Transverse colon (tissue), 4 donors: Measurements from ENCODE around the gene C1QL2. TPM values are rescaled to one million over a fixed set of nuclear protein-coding genes. Genes with fewer than 3 reads are reported as not detected.

Experiments used
- DNase-seq: peaks from one replicate; pipeline ENCODE4 v3.0.0-alpha.2; 2019
- H3K27ac ChIP-seq, 4 donors: fragments of 200-600 bp; sonication (generic); 2 replicates each; pipeline ENCODE4 v1.5.1; 2016 to 2018; ENCODE audit warnings: inconsistent platforms in 4 of 4
- H3K27me3 ChIP-seq: fragments of 200-600 bp; sonication (generic); 2 replicates; pipeline ENCODE4 v1.5.1; 2017; ENCODE audit warnings: inconsistent platforms
- H3K36me3 ChIP-seq, 4 donors: fragments of 200-600 bp; sonication (generic); 2 replicates each; pipeline ENCODE4 v1.5.1; 2017 to 2019; ENCODE audit warnings: inconsistent platforms in 4 of 4
- H3K4me1 ChIP-seq, 4 donors: fragments of 200-600 bp; sonication (generic); 2 replicates each; pipeline ENCODE4 v1.5.1; 2017 to 2020; ENCODE audit warnings: inconsistent platforms in 4 of 4
- H3K4me3 ChIP-seq, 4 donors: fragments of 200-600 bp; sonication (generic); 1 replicate in 1 of 4; 2 replicates in 3 of 4; pipeline versions ENCODE4 v1.5.1 to v1.6.1; 2017 to 2019; ENCODE audit warnings: inconsistent platforms in 4 of 4
- H3K9me3 ChIP-seq, 2 donors: fragments of 200-600 bp; sonication (generic); 2 replicates each; pipeline ENCODE4 v1.5.1; 2017 to 2019; ENCODE audit warnings: inconsistent platforms in 2 of 2
- EP300 ChIP-seq: sonication (generic); formaldehyde crosslinking; IDR thresholded peaks from one replicate; pipeline ENCODE4 v1.6.1; 2017; ENCODE audit warnings: antibody characterized with exemption, low read depth
- POLR2A ChIP-seq: fragments of 450-650 bp; IDR thresholded peaks from one replicate; pipeline ENCODE4 v1.6.1; 2016; ENCODE audit warnings: antibody characterized with exemption, mild to moderate bottlenecking, moderate library complexity
- POLR2AphosphoS5 ChIP-seq, 3 donors: sonication (generic); formaldehyde crosslinking; IDR thresholded peaks; one replicate each; pipeline ENCODE4 v1.6.1; 2016; ENCODE audit warnings: antibody characterized with exemption in 3 of 3
- WGBS, 2 donors: methylation state at CpG; one replicate each; pipeline ENCODE4 v1.1.5; 2018; ENCODE audit warnings: low coverage in 1 of 2; 5-methylcytosine and 5-hydroxymethylcytosine counted together
- in situ Hi-C, 4 donors: fragments of 200-750 bp; cut with MboI; loops; one replicate each; pipeline versions ENCODE4 v1.15.0 to v1.15.1; 2017; ENCODE audit warnings: low sequenced_read_pairs in 3 of 4, low pct_ligation_motif_present in 1 of 4, low pct_unique_long_range_greater_than_20kb in 1 of 4
- intact Hi-C: fragments of 100-400 bp; cut with DNase I; formaldehyde crosslinking; loops from one replicate; pipeline ENCODE4 v1.15.1; 2023; ENCODE audit warnings: low total_unique reads
- total RNA-seq, 4 donors: library from RNA; depleted of rRNA; stranded (reverse); fragments of >200 nt; gene quantifications; one replicate each; pipeline ENCODE4 v1.1.0, GENCODE V29; 2016
- TF ChIP-seq, protein P1 (sequence below), 5 experiments: fragments of 200-600 bp in 3 of 5; fragments of 450-650 bp in 2 of 5; sonication (generic) in 3 of 5; IDR thresholded peaks; 1 replicate in 2 of 5; 2 replicates in 3 of 5; pipeline ENCODE4 v1.5.1; 2016 to 2017; ENCODE audit warnings: antibody characterized with exemption in 5 of 5, inconsistent platforms in 3 of 5, mild to moderate bottlenecking in 2 of 5, moderate library complexity in 1 of 5

The C1QL2 gene
- total RNA-seq, 4 donors from 2014 or later, result not detected

DNA sequence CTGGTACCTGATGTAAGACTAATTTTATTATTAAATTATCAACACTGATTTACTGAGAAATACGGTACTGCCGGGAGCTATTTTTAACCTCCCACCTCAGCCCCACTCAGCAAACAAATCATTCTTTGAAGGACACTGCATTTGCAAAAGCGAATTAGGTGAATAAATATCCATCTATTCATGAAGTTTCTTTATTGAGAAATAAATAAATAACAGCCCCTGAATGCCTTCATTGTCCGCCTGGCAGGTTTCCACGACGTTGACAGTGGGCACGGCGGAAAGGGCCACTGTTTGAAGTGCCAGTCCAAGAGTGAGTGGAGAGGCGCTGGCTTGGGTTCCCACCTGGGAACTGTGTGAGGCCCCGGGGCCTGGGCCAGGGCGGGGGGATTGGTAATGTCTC lies 15.7 kb downstream of the C1QL2 start:
- TF ChIP-seq, protein P1, sequence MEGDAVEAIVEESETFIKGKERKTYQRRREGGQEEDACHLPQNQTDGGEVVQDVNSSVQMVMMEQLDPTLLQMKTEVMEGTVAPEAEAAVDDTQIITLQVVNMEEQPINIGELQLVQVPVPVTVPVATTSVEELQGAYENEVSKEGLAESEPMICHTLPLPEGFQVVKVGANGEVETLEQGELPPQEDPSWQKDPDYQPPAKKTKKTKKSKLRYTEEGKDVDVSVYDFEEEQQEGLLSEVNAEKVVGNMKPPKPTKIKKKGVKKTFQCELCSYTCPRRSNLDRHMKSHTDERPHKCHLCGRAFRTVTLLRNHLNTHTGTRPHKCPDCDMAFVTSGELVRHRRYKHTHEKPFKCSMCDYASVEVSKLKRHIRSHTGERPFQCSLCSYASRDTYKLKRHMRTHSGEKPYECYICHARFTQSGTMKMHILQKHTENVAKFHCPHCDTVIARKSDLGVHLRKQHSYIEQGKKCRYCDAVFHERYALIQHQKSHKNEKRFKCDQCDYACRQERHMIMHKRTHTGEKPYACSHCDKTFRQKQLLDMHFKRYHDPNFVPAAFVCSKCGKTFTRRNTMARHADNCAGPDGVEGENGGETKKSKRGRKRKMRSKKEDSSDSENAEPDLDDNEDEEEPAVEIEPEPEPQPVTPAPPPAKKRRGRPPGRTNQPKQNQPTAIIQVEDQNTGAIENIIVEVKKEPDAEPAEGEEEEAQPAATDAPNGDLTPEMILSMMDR (IDR thresholded peaks at IDR 0.05), result no peak
- no peak for TF ChIP-seq EP300
- TF ChIP-seq POLR2AphosphoS5 (IDR thresholded peaks at IDR 0.05), result no peak
- TF ChIP-seq POLR2A, result no peak
- H3K9me3 ChIP-seq, result no peaks in the 10 kb centered on the region
- no peak for DNase-seq
- H3K36me3 ChIP-seq, result no peaks in the 10 kb centered on the region
- H3K27me3 ChIP-seq, result no peaks in the 10 kb centered on the region
- intact Hi-C loops, result no loop called here
- no peak overlapping the region for H3K27ac ChIP-seq
- H3K4me1 ChIP-seq, result no peaks in the 10 kb centered on the region
- in situ Hi-C loops, result no loop called here
- no peak overlapping the region for H3K4me3 ChIP-seq
- 57 to 62% methylated on average over 6 to 11 of the region's 11 CpGs for WGBS, 2 donors

DNA sequence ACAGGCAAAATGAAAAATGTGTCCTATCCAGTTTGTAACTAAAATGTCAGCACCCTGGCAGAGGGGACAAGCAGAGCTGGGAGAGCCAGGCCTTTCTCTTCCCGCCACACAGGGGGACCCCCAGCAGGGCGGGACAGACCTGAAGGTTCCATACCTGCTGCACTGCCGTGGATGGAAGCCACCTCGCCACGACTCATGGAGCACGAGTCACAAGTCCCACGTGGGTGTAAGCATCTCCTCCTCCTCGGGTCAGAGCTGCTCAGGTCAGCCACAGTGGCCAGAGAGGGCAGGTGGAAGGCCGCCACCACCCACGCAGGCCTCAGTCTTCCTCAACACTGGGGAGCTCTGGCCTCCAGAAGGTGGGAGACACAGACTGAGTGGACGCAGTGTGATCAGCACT lies 21.0 kb downstream of the C1QL2 start:
- H3K27ac ChIP-seq, result no peak overlapping the region
- no peak overlapping the region for H3K4me3 ChIP-seq
- intact Hi-C loops, result no loop called here
- in situ Hi-C loops, result no loop called here
- DNase-seq, result no peak
- TF ChIP-seq, protein P1 (IDR thresholded peaks at IDR 0.05), result no peak
- TF ChIP-seq POLR2AphosphoS5 (IDR thresholded peaks at IDR 0.05) (no peak), EP300 (no peak), POLR2A (no peak)
- H3K27me3 ChIP-seq, result peaks cover 6% of the 10 kb centered on the region
- no peaks in the 10 kb centered on the region for H3K4me1 ChIP-seq
- H3K36me3 ChIP-seq, result no peaks in the 10 kb centered on the region
- H3K9me3 ChIP-seq, result no peaks in the 10 kb centered on the region
- WGBS, 2 donors, result 63% methylated on average over 6 to 11 of the region's 11 CpGs

- intact Hi-C loops, result no loop called here
- H3K36me3 ChIP-seq, result no peaks in the 10 kb centered on the region
- no peak overlapping the region for H3K4me3 ChIP-seq
- in situ Hi-C loops, result no loop called here
- no peaks in the 10 kb centered on the region for H3K9me3 ChIP-seq
- peaks cover 6% of the 10 kb centered on the region for H3K27me3 ChIP-seq
- no peak for TF ChIP-seq POLR2A
- TF ChIP-seq POLR2AphosphoS5 (IDR thresholded peaks at IDR 0.05), result no peak
- TF ChIP-seq, protein P1 (IDR thresholded peaks at IDR 0.05), result no peak
- TF ChIP-seq EP300, result no peak
- no peak overlapping the region for H3K27ac ChIP-seq
- DNase-seq, result no peak
- WGBS, 2 donors, result 70 to 77% methylated on average over 5 to 8 of the region's 8 CpGs
- H3K4me1 ChIP-seq, result no peaks in the 10 kb centered on the region
Observed at GRCh38 chr2:119136872-119137271, 21.7 kb downstream of the C1QL2 start.

DNA sequence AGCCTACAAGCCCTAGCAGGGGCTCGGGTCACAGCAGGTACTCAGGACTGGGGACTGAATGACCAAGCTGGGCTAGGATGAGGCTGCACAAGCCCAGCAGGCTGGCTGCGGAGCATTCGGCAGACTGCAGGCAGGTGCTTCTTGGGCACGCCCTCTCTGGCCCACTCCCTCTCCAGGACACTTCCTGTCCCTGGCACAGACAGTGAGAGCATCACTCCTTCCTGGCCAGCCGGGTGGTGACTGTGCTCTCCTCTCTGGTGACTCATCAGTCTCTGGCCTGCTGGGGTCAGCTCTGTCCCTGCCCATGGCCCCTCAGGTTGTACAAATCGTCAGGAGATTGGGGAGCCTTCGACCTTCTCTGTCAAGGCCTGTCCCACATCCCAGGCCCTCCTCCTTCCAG lies 22.5 kb downstream of the C1QL2 start:
- H3K4me3 ChIP-seq, result no peak overlapping the region
- in situ Hi-C loops (no loop called here), intact Hi-C loops (no loop called here)
- no peak for DNase-seq
- peaks cover 8% of the 10 kb centered on the region for H3K27me3 ChIP-seq
- no peaks in the 10 kb centered on the region for H3K9me3 ChIP-seq
- H3K36me3 ChIP-seq, result no peaks in the 10 kb centered on the region
- no peak overlapping the region for H3K27ac ChIP-seq
- no peak for TF ChIP-seq EP300
- TF ChIP-seq POLR2AphosphoS5 (IDR thresholded peaks at IDR 0.05), result no peak
- TF ChIP-seq POLR2A, result no peak
- TF ChIP-seq, protein P1 (IDR thresholded peaks at IDR 0.05), result no peak
- H3K4me1 ChIP-seq, result no peaks in the 10 kb centered on the region
- WGBS, 2 donors, result 52% methylated on average over 7 of the region's 7 CpGs; no CpG with 5 or more reads in 1 of the 2 donors
